GM04504 (cell line): Measurements from ENCODE around the gene OR2T3.
"Not testable (repeated sequence)": the region's sequence is repeated elsewhere in the genome, so short reads cannot be mapped to it uniquely, and the experiment has no call there.

Source experiments
- DNase-seq: peaks from one replicate; pipeline ENCODE4 v3.0.0-alpha.2; 2012; ENCODE audit warnings: low read depth

OR2T3 gene

GRCh38 chr1:248473051-248473450 lies at the start of gene OR2T3:
TSS of gene OR2T3 (plus strand) at chr1:248473351. CDS start at chr1:248473351, 0 bp downstream.
- not testable (repeated sequence) for DNase-seq

GRCh38 chr1:248427526-248428191 lies 45.5 kb upstream of the OR2T3 start:
- DNase-seq = not testable (repeated sequence)

GRCh38 chr1:248428192-248428533 lies 45.0 kb upstream of the OR2T3 start:
- DNase-seq = not testable (repeated sequence)

GRCh38 chr1:248431683-248432082 lies 41.5 kb upstream of the OR2T3 start:
- not testable (repeated sequence) for DNase-seq

- DNase-seq = not testable (repeated sequence)
Observed at GRCh38 chr1:248432201-248432600, 41.0 kb upstream of the OR2T3 start.

GRCh38 chr1:248433811-248434415 lies 39.2 kb upstream of the OR2T3 start:
- DNase-seq = not testable (repeated sequence)

GRCh38 chr1:248434913-248435312 lies 38.2 kb upstream of the OR2T3 start:
- not testable (repeated sequence) for DNase-seq

GRCh38 chr1:248436303-248436702 lies 36.8 kb upstream of the OR2T3 start:
- DNase-seq = not testable (repeated sequence)

- not testable (repeated sequence) for DNase-seq
Observed at GRCh38 chr1:248438668-248439067, 34.5 kb upstream of the OR2T3 start.

- DNase-seq = not testable (repeated sequence)
Observed at GRCh38 chr1:248439283-248439682, 33.9 kb upstream of the OR2T3 start.

- not testable (repeated sequence) for DNase-seq
Observed at GRCh38 chr1:248442500-248443277, 30.5 kb upstream of the OR2T3 start.

- not testable (repeated sequence) for DNase-seq
Observed at GRCh38 chr1:248444603-248445002, 28.5 kb upstream of the OR2T3 start.

GRCh38 chr1:248445399-248445798 lies 27.8 kb upstream of the OR2T3 start, which contains the start of gene OR2T2:
TSS of gene OR2T2 (plus strand) at chr1:248445637. CDS start at chr1:248452798, 7,161 bp downstream.
- DNase-seq = not testable (repeated sequence)

GRCh38 chr1:248448409-248449074 lies 24.6 kb upstream of the OR2T3 start:
- DNase-seq = not testable (repeated sequence)

- DNase-seq = not testable (repeated sequence)
Observed at GRCh38 chr1:248449821-248450465, 23.2 kb upstream of the OR2T3 start.

GRCh38 chr1:248450466-248451145 lies 22.5 kb upstream of the OR2T3 start:
- not testable (repeated sequence) for DNase-seq

- not testable (repeated sequence) for DNase-seq
Observed at GRCh38 chr1:248453619-248454018, 19.5 kb upstream of the OR2T3 start.

- DNase-seq = not testable (repeated sequence)
Observed at GRCh38 chr1:248455045-248455444, 18.1 kb upstream of the OR2T3 start.

GRCh38 chr1:248456635-248457034 lies 16.5 kb upstream of the OR2T3 start:
- not testable (repeated sequence) for DNase-seq

- not testable (repeated sequence) for DNase-seq
Observed at GRCh38 chr1:248459117-248459516, 14.0 kb upstream of the OR2T3 start.

- DNase-seq = no peak
Observed at GRCh38 chr1:248471154-248471553, 2.0 kb upstream of the OR2T3 start.
